Common myeloid progenitor, CD34-positive (primary cell): ENCODE data around the gene DBNDD1.

Experiments
- CTCF ChIA-PET: fragments of 350-600 bp; sonication (Branson Sonifier 250); formaldehyde crosslinking; loops from one replicate; lab custom pipeline; 2021; ENCODE audit warnings: antibody characterized with exemption; lab: Charles Lee
- POLR2A ChIA-PET: fragments of 350-600 bp; sonication (Branson Sonifier 250); formaldehyde crosslinking; loops from one replicate; lab custom pipeline; 2021; ENCODE audit warnings: antibody characterized with exemption; lab: Charles Lee
- DNase-seq, 3 donors: peaks; one replicate each; pipeline versions ENCODE4 v3.0.0 to v3.0.0-alpha.2; 2013
- H3K27ac ChIP-seq, 2 experiments: 1 replicate in 1 of 2; 2 replicates in 1 of 2; pipeline ENCODE4 v1.7.0; 2013; ENCODE audit warnings: inconsistent platforms in 2 of 2, low read length in 2 of 2, mild to moderate bottlenecking in 2 of 2, low read depth in 1 of 2, moderate library complexity in 1 of 2; ENCODE audit not compliant: severe bottlenecking in 2 of 2, insufficient read depth in 1 of 2, poor library complexity in 1 of 2
- H3K27me3 ChIP-seq, 5 experiments: replicated peaks in 2 of 5; 1 replicate in 3 of 5; 2 replicates in 2 of 5; pipeline versions ENCODE4 v1.6.1 to v1.7.0; 2013; ENCODE audit warnings: low read length in 4 of 5, mild to moderate bottlenecking in 2 of 5, moderate library complexity in 2 of 5, inconsistent platforms in 1 of 5; ENCODE audit not compliant: insufficient read depth in 5 of 5, control insufficient read depth in 4 of 5
- H3K36me3 ChIP-seq, 4 experiments: 1 replicate in 2 of 4; 2 replicates in 2 of 4; pipeline versions ENCODE4 v1.6.1 to v1.7.0; 2013; ENCODE audit warnings: low read length in 3 of 4, control low read depth in 1 of 4, mild to moderate bottlenecking in 1 of 4; ENCODE audit not compliant: control insufficient read depth in 4 of 4, insufficient read depth in 4 of 4
- H3K4me1 ChIP-seq, 4 experiments: 1 replicate in 3 of 4; 2 replicates in 1 of 4; pipeline versions ENCODE4 v1.6.1 to v1.7.1; 2013; ENCODE audit warnings: low read length in 3 of 4, mild to moderate bottlenecking in 3 of 4, control low read depth in 1 of 4, inconsistent platforms in 1 of 4, moderate library complexity in 1 of 4; ENCODE audit not compliant: control insufficient read depth in 4 of 4, insufficient read depth in 4 of 4; ENCODE audit errors: control extremely low read depth in 1 of 4
- H3K4me3 ChIP-seq, 7 experiments: 1 replicate in 4 of 7; 2 replicates in 3 of 7; pipeline versions ENCODE4 v1.5.1 to v1.7.0; 2013; ENCODE audit warnings: mild to moderate bottlenecking in 7 of 7, low read length in 6 of 7, moderate library complexity in 6 of 7, inconsistent platforms in 2 of 7, low read depth in 2 of 7, control low read depth in 1 of 7; ENCODE audit not compliant: insufficient read depth in 4 of 7, control insufficient read depth in 1 of 7; ENCODE audit errors: extremely low read depth in 1 of 7
- H3K9me3 ChIP-seq, 5 experiments: 1 replicate in 4 of 5; 2 replicates in 1 of 5; pipeline versions ENCODE4 v1.6.1 to v1.7.1; 2013; ENCODE audit warnings: low read length in 4 of 5, mild to moderate bottlenecking in 2 of 5, inconsistent platforms in 1 of 5, low read depth in 1 of 5, moderate library complexity in 1 of 5; ENCODE audit not compliant: control insufficient read depth in 4 of 5, insufficient read depth in 2 of 5; ENCODE audit errors: control extremely low read depth in 1 of 5
- WGBS: methylation state at CpG from one replicate; pipeline ENCODE4 v1.1.5; 2013; ENCODE audit not compliant: insufficient coverage; 5-methylcytosine and 5-hydroxymethylcytosine counted together

Gene DBNDD1

GRCh38 chr16:90037276-90037675 is 18.0 kb upstream of the DBNDD1 start:
- peaks cover 8 to 66% (median 30%) of the 10 kb centered on the region in 4 experiments for H3K36me3 ChIP-seq
- CTCF ChIA-PET = interaction anchor here (1.0 to 2.8 kb wide), 3 partner anchors 9 to 14 kb away, joined by 4 to 10 read pairs (median 5); no protein-coding TSS in a partner anchor
- H3K27me3 ChIP-seq = no peaks in the 10 kb centered on the region
- whole genome bisulfite sequencing = 91% methylated on average over 12 of the region's 12 CpGs
- no peak overlapping the region for H3K4me3 ChIP-seq
- H3K9me3 ChIP-seq = no peaks in the 10 kb centered on the region
- no peak for DNase-seq
- POLR2A ChIA-PET = no interaction called here
- no peak overlapping the region for H3K27ac ChIP-seq
- H3K4me1 ChIP-seq = no peaks in the 10 kb centered on the region

- H3K27ac ChIP-seq = no peak overlapping the region
- 93% methylated on average over 4 of the region's 5 CpGs for WGBS
- H3K9me3 ChIP-seq = no peaks in the 10 kb centered on the region
- no peaks in the 10 kb centered on the region for H3K27me3 ChIP-seq
- POLR2A ChIA-PET = no interaction called here
- no peak overlapping the region for H3K4me3 ChIP-seq
- H3K36me3 ChIP-seq = peaks cover 9 to 68% (median 32%) of the 10 kb centered on the region in 4 experiments
- CTCF ChIA-PET = interaction anchor here (1.4 to 2.8 kb wide), 2 partner anchors 10 to 12 kb away, joined by 5 to 10 read pairs; no protein-coding TSS in a partner anchor
- H3K4me1 ChIP-seq = no peaks in the 10 kb centered on the region
- no peak for DNase-seq
Measured at GRCh38 chr16:90035902-90036301, 16.6 kb upstream of the DBNDD1 start.

GRCh38 chr16:90034504-90034903 is 15.2 kb upstream of the DBNDD1 start:
- CTCF ChIA-PET = interaction anchor here (1.2 to 2.8 kb wide), 3 partner anchors 8 to 92 kb away, joined by 3 to 10 read pairs (median 5); no protein-coding TSS in a partner anchor
- POLR2A ChIA-PET = no interaction called here
- Histone ChIP-seq H3K27me3 (no peaks in the 10 kb centered on the region), H3K4me3 (no peak overlapping the region), H3K27ac (no peak overlapping the region), H3K4me1 (no peaks in the 10 kb centered on the region), H3K9me3 (no peaks in the 10 kb centered on the region), H3K36me3 (peaks cover 9 to 57% (median 30%) of the 10 kb centered on the region in 4 experiments)
- no peak for DNase-seq
- no CpG with 5 or more reads among the region's 8 CpGs for WGBS

DNA sequence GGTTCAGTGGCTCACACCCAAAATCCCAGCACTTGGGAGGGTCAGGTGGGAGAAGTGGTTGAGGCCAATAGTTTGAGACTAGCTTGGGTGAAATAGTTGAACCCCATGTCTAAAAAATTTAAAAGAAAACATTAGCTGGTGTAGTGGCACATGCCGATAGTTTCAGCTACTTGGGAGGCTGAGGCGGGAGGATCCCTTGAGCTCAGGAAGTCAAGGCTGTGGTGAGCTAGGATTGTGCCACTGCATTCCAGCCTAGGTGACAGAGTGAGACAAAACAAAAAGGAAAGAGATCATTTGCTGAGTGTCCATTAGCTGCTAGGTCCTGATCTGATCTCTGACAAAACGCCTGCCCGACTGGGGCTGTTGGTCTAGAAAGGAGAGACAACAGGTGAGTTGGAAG is 14.1 kb upstream of the DBNDD1 start:
- no peak for DNase-seq
- ChIA-PET CTCF (interaction anchor here (0.9 to 1.5 kb wide), 3 partner anchors 9 to 91 kb away, joined by 3 to 5 read pairs (median 3); no protein-coding TSS in a partner anchor), POLR2A (interaction anchor here (0.6 kb wide), 1 partner anchor 12 kb away, joined by 4 read pairs; no protein-coding TSS in a partner anchor)
- H3K27ac ChIP-seq = no peak overlapping the region
- no peaks in the 10 kb centered on the region for H3K9me3 ChIP-seq
- H3K4me3 ChIP-seq = no peak overlapping the region
- no peaks in the 10 kb centered on the region for H3K27me3 ChIP-seq
- H3K4me1 ChIP-seq = no peaks in the 10 kb centered on the region
- WGBS = 96% methylated on average over 4 of the region's 4 CpGs
- H3K36me3 ChIP-seq = peaks cover 9 to 54% (median 25%) of the 10 kb centered on the region in 4 experiments

DNA sequence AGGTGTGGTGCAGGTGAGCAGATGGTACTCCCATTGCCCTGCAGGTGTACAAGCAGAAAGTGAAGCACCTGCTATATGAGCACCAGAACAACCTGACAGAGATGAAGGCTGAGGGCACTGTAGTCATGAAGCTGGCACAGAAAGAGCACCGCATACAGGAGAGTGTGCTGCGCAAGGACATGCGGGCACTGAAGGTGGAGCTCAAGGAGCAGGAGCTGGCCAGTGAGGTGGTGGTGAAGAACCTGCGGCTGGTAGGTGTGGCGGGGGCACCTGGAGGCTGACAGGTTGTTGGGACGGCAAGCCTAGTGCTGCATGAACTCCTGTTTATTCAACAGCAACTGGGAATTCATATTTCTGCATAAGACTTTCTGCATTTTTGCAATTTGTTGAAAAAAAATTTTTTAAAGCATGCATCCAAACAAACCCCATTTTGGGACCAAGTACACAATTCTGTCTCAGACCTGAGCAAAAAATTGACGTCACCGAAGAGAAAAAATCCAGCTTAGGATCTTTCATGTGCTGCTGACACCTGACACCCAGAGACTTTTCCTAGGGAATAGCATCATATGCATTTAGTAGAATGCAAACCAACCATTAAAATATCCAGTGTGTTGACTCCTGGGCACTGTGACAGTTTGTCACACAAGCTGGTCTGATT is 13.5 kb upstream of the DBNDD1 start:
- H3K4me3 ChIP-seq = no peak overlapping the region
- no peak overlapping the region for H3K27ac ChIP-seq
- peaks cover 9 to 48% (median 21%) of the 10 kb centered on the region in 4 experiments for H3K36me3 ChIP-seq
- ChIA-PET CTCF (interaction anchor here (0.9 to 1.5 kb wide), 3 partner anchors 10 to 90 kb away, joined by 3 to 5 read pairs (median 3); no protein-coding TSS in a partner anchor), POLR2A (no interaction called here)
- 100% methylated on average over 5 of the region's 8 CpGs for WGBS
- no peak for DNase-seq
- no peaks in the 10 kb centered on the region for H3K9me3 ChIP-seq
- H3K4me1 ChIP-seq = no peaks in the 10 kb centered on the region
- no peaks in the 10 kb centered on the region for H3K27me3 ChIP-seq

- WGBS = 94% methylated on average over 9 of the region's 9 CpGs
- POLR2A ChIA-PET = no interaction called here
- H3K4me3 ChIP-seq = no peak overlapping the region
- H3K36me3 ChIP-seq = peaks cover 8 to 41% (median 14%) of the 10 kb centered on the region in 4 experiments
- H3K9me3 ChIP-seq = no peaks in the 10 kb centered on the region
- CTCF ChIA-PET = no interaction called here
- peak in 2 of 3 donors; percentile 70 to 75 for DNase-seq
- H3K27me3 ChIP-seq = no peaks in the 10 kb centered on the region
- H3K27ac ChIP-seq = no peak overlapping the region
- no peaks in the 10 kb centered on the region for H3K4me1 ChIP-seq
Measured at GRCh38 chr16:90031931-90032673, 12.8 kb upstream of the DBNDD1 start.
